Skeletal muscle tissue (tissue), 4 donors: Measurements from ENCODE around the gene C11orf98. TPM values are rescaled to one million over a fixed set of nuclear protein-coding genes. Genes with fewer than 3 reads are reported as not detected.
"Not testable (repeated sequence)": the region's sequence is repeated elsewhere in the genome, so short reads cannot be mapped to it uniquely, and the experiment has no call there.

Source experiments
- H3K27ac ChIP-seq: one replicate; pipeline ENCODE4 v1.7.0; 2013; ENCODE audit warnings: mild to moderate bottlenecking, low read depth, low read length, inconsistent platforms
- H3K27me3 ChIP-seq, 3 donors: one replicate each; pipeline ENCODE4 v1.7.0; 2013; ENCODE audit warnings: low read length in 3 of 3; ENCODE audit not compliant: control insufficient read depth in 3 of 3, insufficient read depth in 3 of 3
- H3K36me3 ChIP-seq, 3 donors: one replicate each; pipeline ENCODE4 v1.7.0; 2013; ENCODE audit warnings: low read length in 3 of 3; ENCODE audit not compliant: control insufficient read depth in 3 of 3, insufficient read depth in 3 of 3
- H3K4me1 ChIP-seq, 3 donors: one replicate each; pipeline ENCODE4 v1.7.0; 2013; ENCODE audit warnings: low read length in 3 of 3, mild to moderate bottlenecking in 3 of 3; ENCODE audit not compliant: control insufficient read depth in 3 of 3, insufficient read depth in 3 of 3
- H3K4me3 ChIP-seq, 3 donors: one replicate each; pipeline ENCODE4 v1.7.0; 2013; ENCODE audit warnings: low read length in 3 of 3
- H3K9ac ChIP-seq, 3 donors: one replicate each; pipeline ENCODE4 v1.7.0; 2013; ENCODE audit warnings: low read length in 3 of 3, mild to moderate bottlenecking in 3 of 3, moderate library complexity in 2 of 3, low read depth in 1 of 3
- H3K9me3 ChIP-seq, 3 donors: one replicate each; pipeline ENCODE4 v1.7.0; 2013; ENCODE audit warnings: low read length in 3 of 3; ENCODE audit not compliant: control insufficient read depth in 3 of 3
- total RNA-seq: library from RNA; depleted of rRNA; stranded (reverse); fragments of >200 nt; gene quantifications from one replicate; pipeline ENCODE4 v1.2.3, GENCODE V29; 2014
- donor health status: Osteomylitis.

C11orf98 gene
- total RNA-seq, 1 donor from 2014 or later: 22.4 TPM

DNA sequence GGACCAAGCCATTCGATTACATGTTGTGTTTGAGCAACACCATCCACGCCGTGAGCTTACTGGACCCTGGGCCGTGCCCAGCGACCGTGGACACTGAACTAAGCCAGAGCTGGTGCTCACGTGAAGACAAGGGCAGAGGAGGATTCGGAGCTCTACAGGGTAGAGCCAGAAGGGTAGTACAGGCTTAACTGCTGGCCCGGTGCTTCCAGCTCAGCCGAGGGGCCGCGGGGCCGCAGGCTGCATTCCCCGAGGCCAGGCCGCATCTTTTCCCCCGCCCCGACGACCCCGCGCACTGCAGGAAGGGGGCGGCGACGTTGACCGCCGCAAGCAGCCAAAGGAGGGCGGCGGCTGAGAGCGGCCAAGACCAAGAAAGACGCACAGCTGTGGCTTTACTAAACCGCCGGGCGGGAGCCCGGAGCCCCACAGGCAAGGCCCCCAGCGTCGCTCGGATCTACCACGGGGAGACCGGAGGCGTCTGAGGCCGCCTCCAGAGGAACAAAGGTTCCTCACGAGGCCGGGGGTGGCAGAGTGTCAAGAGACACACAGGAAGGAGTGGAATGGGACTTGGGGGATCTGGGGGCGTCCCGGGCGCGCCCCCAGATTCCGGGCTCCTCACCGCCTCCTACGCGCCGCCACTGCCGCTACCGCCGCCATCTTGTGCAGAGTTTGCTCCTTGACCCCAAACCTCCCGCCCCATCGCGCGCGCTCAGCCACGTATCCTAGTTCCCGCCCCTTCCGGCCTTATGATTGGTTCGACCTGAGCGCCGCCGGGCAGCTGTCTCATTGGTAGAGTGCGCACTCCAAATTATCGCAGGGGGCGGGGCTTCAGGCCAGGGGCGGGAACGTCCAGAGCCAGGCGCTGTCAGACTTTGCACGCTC, 18.8 kb downstream of the C11orf98 start, which contains the start of gene GANAB:
Gene GANAB, minus strand, starts transcription at position 668 of the 879 bp plus-strand sequence. Its CDS starts 14 bp downstream, at position 654.
- H3K27me3 ChIP-seq: no peaks in the 10 kb centered on the region
- H3K4me1 ChIP-seq: peaks cover 23 to 32% (median 24%) of the 10 kb centered on the region in 3 donors
- H3K36me3 ChIP-seq: peaks cover 25 to 39% (median 26%) of the 10 kb centered on the region in 3 donors
- H3K4me3 ChIP-seq: peak within 1 kb of the TSS; percentile 94 to 98 (median 96)
- H3K9ac ChIP-seq: peak within 1 kb of the TSS; percentile 94 to 97 (median 96)
- peak within 1 kb of the TSS; percentile 92 for H3K27ac ChIP-seq
- H3K9me3 ChIP-seq: no peaks in the 10 kb centered on the region

DNA sequence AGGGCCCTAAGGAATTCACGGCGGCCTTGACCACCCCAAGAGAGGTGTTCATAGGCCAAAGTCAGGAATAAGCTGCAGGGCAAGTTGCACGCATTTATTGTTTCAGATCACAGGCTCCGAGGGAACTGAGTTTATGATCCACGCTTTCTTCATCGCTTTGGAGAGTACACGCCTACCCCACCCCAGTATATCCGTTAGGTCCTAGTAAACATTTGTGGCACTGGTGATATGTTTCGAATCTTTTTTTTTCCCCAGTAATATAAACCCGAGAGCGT, 19.4 kb downstream of the C11orf98 start:
- H3K36me3 ChIP-seq: peaks cover 25 to 39% (median 26%) of the 10 kb centered on the region in 3 donors
- no peaks in the 10 kb centered on the region for H3K27me3 ChIP-seq
- H3K4me3 ChIP-seq: peak overlapping the region; percentile 94 to 98 (median 96)
- peak overlapping the region; percentile 92 for H3K27ac ChIP-seq
- H3K9ac ChIP-seq: peak overlapping the region; percentile 94 to 97 (median 96)
- peaks cover 23 to 32% (median 24%) of the 10 kb centered on the region in 3 donors for H3K4me1 ChIP-seq
- H3K9me3 ChIP-seq: no peaks in the 10 kb centered on the region

- Histone ChIP-seq H3K27me3 (no peaks in the 10 kb centered on the region), H3K4me1 (peaks cover 23 to 32% (median 24%) of the 10 kb centered on the region in 3 donors), H3K36me3 (peaks cover 24 to 37% (median 25%) of the 10 kb centered on the region in 3 donors), H3K27ac (no peak overlapping the region), H3K9me3 (no peaks in the 10 kb centered on the region), H3K9ac (no peak overlapping the region), H3K4me3 (no peak overlapping the region)
Observed at GRCh38 chr11:62644220-62644619, 20.8 kb downstream of the C11orf98 start.

GRCh38 chr11:62632492-62632891, 32.5 kb downstream of the C11orf98 start:
- Histone ChIP-seq H3K27ac (no peak overlapping the region), H3K4me1 (no peaks in the 10 kb centered on the region), H3K9me3 (no peaks in the 10 kb centered on the region), H3K27me3 (no peaks in the 10 kb centered on the region), H3K9ac (no peak overlapping the region), H3K4me3 (no peak overlapping the region), H3K36me3 (peaks cover 75 to 77% (median 76%) of the 10 kb centered on the region in 3 donors)

DNA sequence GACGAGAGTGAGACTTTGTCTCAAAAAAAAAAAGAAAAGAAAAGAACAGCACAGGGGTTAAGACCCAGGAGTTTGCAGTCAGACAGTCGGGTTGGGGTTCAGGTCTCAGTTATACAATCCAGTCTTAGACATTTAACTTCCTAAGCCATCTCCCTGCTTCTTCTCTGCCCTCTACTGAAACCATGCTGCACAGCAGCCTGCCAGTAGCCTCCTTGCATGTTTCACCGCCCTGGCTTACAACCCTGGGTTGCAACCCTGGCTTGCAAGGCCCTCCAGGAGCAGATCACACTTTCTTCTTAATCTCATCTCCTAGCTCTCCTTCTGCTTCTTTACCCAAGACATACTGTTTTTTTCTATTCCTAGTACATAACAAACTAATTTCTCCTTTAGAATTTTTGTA, 37.3 kb downstream of the C11orf98 start:
- H3K4me1 ChIP-seq: no peaks in the 10 kb centered on the region
- H3K4me3 ChIP-seq: no peak overlapping the region
- H3K27ac ChIP-seq: no peak overlapping the region
- H3K36me3 ChIP-seq: peaks cover 66 to 72% (median 70%) of the 10 kb centered on the region in 3 donors
- no peak overlapping the region for H3K9ac ChIP-seq
- no peaks in the 10 kb centered on the region for H3K27me3 ChIP-seq
- H3K9me3 ChIP-seq: no peaks in the 10 kb centered on the region

DNA sequence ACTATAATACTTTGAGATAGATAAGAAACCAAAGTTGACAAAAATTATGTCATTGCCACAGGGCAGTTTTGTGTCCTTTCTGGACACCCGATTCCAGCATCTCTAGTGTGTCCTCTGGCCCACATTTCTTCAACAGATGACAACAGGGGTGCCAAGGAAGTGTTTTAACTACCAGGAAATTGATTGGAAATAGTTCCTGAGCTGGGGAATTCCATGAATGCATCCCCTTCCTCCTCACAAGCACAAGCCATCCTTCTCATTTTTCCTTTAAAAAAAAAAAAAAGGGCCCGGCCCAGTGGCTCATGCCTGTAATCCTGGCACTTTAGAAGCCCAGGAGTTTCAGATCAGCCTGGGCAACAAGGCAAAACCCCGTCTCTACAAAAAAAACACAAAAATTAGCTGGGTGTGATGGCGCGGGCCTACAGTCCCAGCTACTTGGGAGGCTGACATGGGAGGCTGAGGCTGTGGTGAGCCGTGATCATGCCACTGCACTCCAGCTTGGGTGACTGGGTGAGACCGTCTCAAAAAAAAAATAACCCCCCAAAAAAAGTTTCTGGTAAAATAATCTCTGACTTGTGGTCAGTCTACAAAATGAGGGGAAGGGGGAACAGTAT, 42.4 kb downstream of the C11orf98 start:
- peak overlapping the region; percentile 63 to 87 (median 66) for H3K9ac ChIP-seq
- H3K27ac ChIP-seq: peak overlapping the region; percentile 89
- H3K9me3 ChIP-seq: no peaks in the 10 kb centered on the region
- H3K27me3 ChIP-seq: no peaks in the 10 kb centered on the region
- peaks cover 23 to 30% (median 26%) of the 10 kb centered on the region in 3 donors for H3K36me3 ChIP-seq
- peak overlapping the region; percentile 71 to 91 (median 83) for H3K4me3 ChIP-seq
- peaks cover 12 to 16% (median 15%) of the 10 kb centered on the region in 3 donors for H3K4me1 ChIP-seq

- no peaks in the 10 kb centered on the region for H3K9me3 ChIP-seq
- peak within 1 kb of the TSS; percentile 71 to 91 (median 91) for H3K4me3 ChIP-seq
- no peaks in the 10 kb centered on the region for H3K27me3 ChIP-seq
- H3K9ac ChIP-seq: peak within 1 kb of the TSS; percentile 66 to 87 (median 80)
- peaks cover 12 to 16% (median 15%) of the 10 kb centered on the region in 3 donors for H3K4me1 ChIP-seq
- H3K27ac ChIP-seq: peak within 1 kb of the TSS; percentile 89
- H3K36me3 ChIP-seq: peaks cover 22 to 28% (median 25%) of the 10 kb centered on the region in 3 donors
Observed at GRCh38 chr11:62621567-62622470, 43.2 kb downstream of the C11orf98 start, which contains the start of gene B3GAT3. TSS of gene B3GAT3 (minus strand) at chr11:62621986. CDS start at chr11:62621947, 39 bp downstream.

DNA sequence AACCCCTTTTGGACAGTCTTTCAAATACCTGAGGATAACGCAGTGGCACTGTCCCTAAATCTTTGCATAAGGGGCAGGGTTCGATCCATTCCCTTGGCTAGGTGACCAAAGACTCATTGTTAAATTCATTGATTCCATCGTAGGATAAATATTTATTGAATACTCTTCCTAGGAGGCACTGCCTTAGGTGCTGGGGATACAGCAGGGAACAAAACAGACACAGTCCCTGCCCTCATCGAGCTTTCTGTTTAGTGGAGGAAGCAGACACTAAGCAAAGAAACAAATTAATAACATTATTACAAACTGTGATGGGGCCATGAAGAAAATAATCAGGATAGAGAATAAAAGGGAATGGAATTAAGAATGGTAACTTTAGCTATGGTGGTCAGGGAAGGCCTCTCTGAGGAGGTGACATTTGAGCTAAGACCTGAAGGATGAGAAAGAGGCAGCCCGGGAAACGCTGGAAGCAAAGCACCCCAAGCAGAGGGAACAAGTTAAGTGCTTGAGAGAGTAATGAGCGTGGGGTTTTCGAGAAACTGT, 43.9 kb downstream of the C11orf98 start:
- H3K36me3 ChIP-seq: peaks cover 16 to 28% (median 24%) of the 10 kb centered on the region in 3 donors

GRCh38 chr11:62616957-62617356, 48.1 kb downstream of the C11orf98 start:
- H3K4me3 ChIP-seq, H3K27me3 ChIP-seq, H3K9ac ChIP-seq, H3K27ac ChIP-seq, H3K9me3 ChIP-seq: not testable (repeated sequence)
- H3K36me3 ChIP-seq: peaks cover 10 to 21% (median 15%) of the 10 kb centered on the region in 3 donors
- H3K4me1 ChIP-seq: peaks cover 13 to 27% (median 17%) of the 10 kb centered on the region in 3 donors

More for the DNA sequence above, 43.9 kb downstream of the C11orf98 start:
- Histone ChIP-seq H3K9me3 (no peaks in the 10 kb centered on the region), H3K27me3 (no peaks in the 10 kb centered on the region), H3K27ac (peak overlapping the region; percentile 89), H3K4me3 (peak overlapping the region; percentile 71 to 91 (median 91)), H3K9ac (peak overlapping the region; percentile 66 to 87 (median 80)), H3K4me1 (peaks cover 12 to 16% (median 15%) of the 10 kb centered on the region in 3 donors)
